Panc1 (cell line): ENCODE data around the gene GPR18. TPM values are rescaled to one million over a fixed set of nuclear protein-coding genes. Genes with fewer than 3 reads are reported as not detected.

Source experiments
- ATAC-seq: fragments of 200-7000 bp; cut with Tn5 transposase; 2 replicates; pipeline ENCODE4 v1.9.1; 2020; ENCODE audit warnings: mild to moderate bottlenecking, moderate library complexity
- BruUV-seq: library from RNA; stranded (reverse); fragments of 400-500 nt; replicated peaks from 2 replicates; lab custom pipeline; 2021; lab: Mats Ljungman, UMichigan
- CTCF ChIA-PET: fragments of 300-600 bp; sonication (Branson Sonifier 250); formaldehyde crosslinking; loops from one replicate; lab custom pipeline; 2022; ENCODE audit warnings: antibody characterized with exemption; lab: Charles Lee
- POLR2A ChIA-PET: fragments of 300-600 bp; sonication (Branson Sonifier 250); formaldehyde crosslinking; loops from one replicate; lab custom pipeline; 2022; ENCODE audit warnings: antibody characterized with exemption; lab: Charles Lee
- DNase-seq: peaks from one replicate; pipeline ENCODE4 v3.0.0-alpha.2; 2010; ENCODE audit warnings: low read depth, low spot score
- H3K27ac ChIP-seq: 2 replicates; pipeline ENCODE4 v1.5.1; 2011; ENCODE audit warnings: mild to moderate bottlenecking, low read length, inconsistent platforms
- H3K27me3 ChIP-seq: fragments of 200-500 bp; sonication (Bioruptor generic); 2 replicates; pipeline ENCODE4 v1.6.0; 2014; ENCODE audit warnings: low read length, inconsistent platforms; ENCODE audit not compliant: control insufficient read depth, insufficient read depth
- H3K36me3 ChIP-seq: fragments of 200-500 bp; sonication (Bioruptor generic); 2 replicates; pipeline ENCODE4 v1.5.1; 2014; ENCODE audit warnings: inconsistent platforms, mild to moderate bottlenecking, low read length, moderate library complexity; ENCODE audit not compliant: control insufficient read depth, insufficient read depth
- H3K4me1 ChIP-seq: 2 replicates; pipeline ENCODE4 v1.5.1; 2011; ENCODE audit warnings: inconsistent platforms, mild to moderate bottlenecking, low read length, moderate library complexity; ENCODE audit not compliant: control insufficient read depth, insufficient read depth
- H3K4me3 ChIP-seq, 2 experiments: 2 replicates each; pipeline ENCODE4 v1.5.1; 2011 to 2012; ENCODE audit warnings: low read depth in 2 of 2, low read length in 2 of 2, mild to moderate bottlenecking in 2 of 2, inconsistent platforms in 1 of 2, moderate library complexity in 1 of 2
- H3K9me3 ChIP-seq: fragments of 200-500 bp; sonication (Bioruptor generic); 2 replicates; pipeline ENCODE4 v1.5.1; 2014; ENCODE audit warnings: low read depth, mild to moderate bottlenecking, inconsistent platforms, low read length, moderate library complexity; ENCODE audit not compliant: control insufficient read depth, insufficient read depth
- CTCF ChIP-seq: fragments of 450-650 bp; IDR thresholded peaks from 2 replicates; pipeline ENCODE4 v1.5.1; 2017; ENCODE audit warnings: mild to moderate bottlenecking
- POLR2AphosphoS5 ChIP-seq: IDR thresholded peaks from 2 replicates; pipeline ENCODE4 v1.6.1; 2012; ENCODE audit warnings: mild to moderate bottlenecking, low read depth, low read length, moderate library complexity
- REST ChIP-seq, 2 experiments: IDR thresholded peaks; 2 replicates each; pipeline ENCODE4 v1.6.1; 2011 to 2012; ENCODE audit warnings: low read depth in 2 of 2, control low read depth in 1 of 2, low read length in 1 of 2, mild to moderate bottlenecking in 1 of 2, moderate library complexity in 1 of 2; ENCODE audit not compliant: insufficient read depth in 1 of 2
- SIN3A ChIP-seq: IDR thresholded peaks from 2 replicates; pipeline ENCODE4 v1.6.1; 2012; ENCODE audit warnings: low read depth, mild to moderate bottlenecking, low read length, moderate library complexity, borderline replicate concordance; ENCODE audit not compliant: insufficient read depth
- TCF7L2 ChIP-seq: IDR thresholded peaks from 2 replicates; pipeline ENCODE4 v1.6.1; 2011; ENCODE audit warnings: mild to moderate bottlenecking, low read depth, low read length, inconsistent platforms
- in situ Hi-C: cut with HindIII; loops from 2 replicates; pipeline ENCODE4 v1.10.0; 2016; ENCODE audit warnings: low sequenced_read_pairs, low pct_unique_long_range_greater_than_20kb
- intact Hi-C: fragments of 100-400 bp; cut with micrococcal nuclease; formaldehyde crosslinking; loops from one replicate; pipeline ENCODE4 v1.10.0; 2022; ENCODE audit not compliant: unreplicated experiment
- total RNA-seq: library from RNA; stranded (reverse); gene quantifications from one replicate; pipeline ENCODE4 v1.2.1, GENCODE V29; 2021; ENCODE audit not compliant: unreplicated experiment

GPR18 gene
- total RNA-seq, 1 experiment from 2014 or later: not detected

- in situ Hi-C loops: no loop called here
- TF ChIP-seq CTCF: no peak
- TF ChIP-seq POLR2AphosphoS5: no peak
- no peak for TF ChIP-seq REST (IDR thresholded peaks at IDR 0.05; ENCODE audit: insufficient read depth in 1 of 2, low read depth in 2 of 2, low read length in 1 of 2)
- TF ChIP-seq TCF7L2: no peak
- no peak for TF ChIP-seq SIN3A
- no peak for ATAC-seq
- BruUV-seq: no TSS peak
- no peaks in the 10 kb centered on the region for H3K27me3 ChIP-seq
- DNase-seq: no peak
- no peaks in the 10 kb centered on the region for H3K4me1 ChIP-seq
- H3K9me3 ChIP-seq: no peaks in the 10 kb centered on the region
- no peak overlapping the region for H3K4me3 ChIP-seq
- no peaks in the 10 kb centered on the region for H3K36me3 ChIP-seq
- ChIA-PET CTCF (no interaction called here), POLR2A (no interaction called here)
- no peak overlapping the region for H3K27ac ChIP-seq
- intact Hi-C loops: no loop called here
Observed at GRCh38 chr13:99288089-99288488, 29.9 kb upstream of the GPR18 start.

- TF ChIP-seq SIN3A: no peak
- ChIA-PET POLR2A (interaction anchor here (0.6 kb wide), 1 partner anchor 12 kb away, joined by 3 read pairs; no protein-coding TSS in a partner anchor), CTCF (no interaction called here)
- ATAC-seq (no peak), DNase-seq (no peak)
- Histone ChIP-seq H3K36me3 (no peaks in the 10 kb centered on the region), H3K27ac (no peak overlapping the region), H3K27me3 (no peaks in the 10 kb centered on the region), H3K9me3 (no peaks in the 10 kb centered on the region), H3K4me1 (no peaks in the 10 kb centered on the region), H3K4me3 (no peak overlapping the region)
- in situ Hi-C loops (no loop called here), intact Hi-C loops (no loop called here)
- no TSS peak for BruUV-seq
Observed at GRCh38 chr13:99287551-99287950, 29.4 kb upstream of the GPR18 start.

- BruUV-seq: no TSS peak
- in situ Hi-C loops (no loop called here), intact Hi-C loops (no loop called here)
- no peak overlapping the region for H3K27ac ChIP-seq
- ATAC-seq (no peak), DNase-seq (no peak)
- CTCF ChIA-PET: no interaction called here
- POLR2A ChIA-PET: no interaction called here
- H3K4me3 ChIP-seq: no peak overlapping the region
- no peaks in the 10 kb centered on the region for H3K4me1 ChIP-seq
- no peaks in the 10 kb centered on the region for H3K27me3 ChIP-seq
- no peaks in the 10 kb centered on the region for H3K36me3 ChIP-seq
- TF ChIP-seq CTCF (no peak), SIN3A (no peak), TCF7L2 (no peak), REST (IDR thresholded peaks at IDR 0.05; ENCODE audit: insufficient read depth in 1 of 2, low read depth in 2 of 2, low read length in 1 of 2) (no peak), POLR2AphosphoS5 (no peak)
- no peaks in the 10 kb centered on the region for H3K9me3 ChIP-seq
Observed at GRCh38 chr13:99285432-99286182, 27.4 kb upstream of the GPR18 start.
